22Rv1 (cell line): ENCODE data around the gene NEDD4L.

Experiments used
- H3K27ac ChIP-seq: fragments of 450-650 bp; 2 replicates; pipeline ENCODE4 v1.5.1; 2017
- ZFX ChIP-seq: fragments of 450-650 bp; IDR thresholded peaks from 2 replicates; pipeline ENCODE4 v1.6.1; 2017; ENCODE audit warnings: antibody characterized with exemption, borderline replicate concordance
- TF ChIP-seq, protein P1 (sequence below): fragments of 450-650 bp; IDR thresholded peaks from 2 replicates; pipeline ENCODE4 v1.5.1; 2017; ENCODE audit warnings: mild to moderate bottlenecking

Gene NEDD4L

GRCh38 chr18:58005885-58006523 lies 38.0 kb upstream of the NEDD4L start:
- H3K27ac ChIP-seq, result no peak overlapping the region
- no peak for TF ChIP-seq ZFX
- TF ChIP-seq, protein P1, sequence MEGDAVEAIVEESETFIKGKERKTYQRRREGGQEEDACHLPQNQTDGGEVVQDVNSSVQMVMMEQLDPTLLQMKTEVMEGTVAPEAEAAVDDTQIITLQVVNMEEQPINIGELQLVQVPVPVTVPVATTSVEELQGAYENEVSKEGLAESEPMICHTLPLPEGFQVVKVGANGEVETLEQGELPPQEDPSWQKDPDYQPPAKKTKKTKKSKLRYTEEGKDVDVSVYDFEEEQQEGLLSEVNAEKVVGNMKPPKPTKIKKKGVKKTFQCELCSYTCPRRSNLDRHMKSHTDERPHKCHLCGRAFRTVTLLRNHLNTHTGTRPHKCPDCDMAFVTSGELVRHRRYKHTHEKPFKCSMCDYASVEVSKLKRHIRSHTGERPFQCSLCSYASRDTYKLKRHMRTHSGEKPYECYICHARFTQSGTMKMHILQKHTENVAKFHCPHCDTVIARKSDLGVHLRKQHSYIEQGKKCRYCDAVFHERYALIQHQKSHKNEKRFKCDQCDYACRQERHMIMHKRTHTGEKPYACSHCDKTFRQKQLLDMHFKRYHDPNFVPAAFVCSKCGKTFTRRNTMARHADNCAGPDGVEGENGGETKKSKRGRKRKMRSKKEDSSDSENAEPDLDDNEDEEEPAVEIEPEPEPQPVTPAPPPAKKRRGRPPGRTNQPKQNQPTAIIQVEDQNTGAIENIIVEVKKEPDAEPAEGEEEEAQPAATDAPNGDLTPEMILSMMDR, result no peak

GRCh38 chr18:58009166-58009565 lies 34.9 kb upstream of the NEDD4L start:
- TF ChIP-seq, protein P1, result no peak
- no peak overlapping the region for H3K27ac ChIP-seq

DNA sequence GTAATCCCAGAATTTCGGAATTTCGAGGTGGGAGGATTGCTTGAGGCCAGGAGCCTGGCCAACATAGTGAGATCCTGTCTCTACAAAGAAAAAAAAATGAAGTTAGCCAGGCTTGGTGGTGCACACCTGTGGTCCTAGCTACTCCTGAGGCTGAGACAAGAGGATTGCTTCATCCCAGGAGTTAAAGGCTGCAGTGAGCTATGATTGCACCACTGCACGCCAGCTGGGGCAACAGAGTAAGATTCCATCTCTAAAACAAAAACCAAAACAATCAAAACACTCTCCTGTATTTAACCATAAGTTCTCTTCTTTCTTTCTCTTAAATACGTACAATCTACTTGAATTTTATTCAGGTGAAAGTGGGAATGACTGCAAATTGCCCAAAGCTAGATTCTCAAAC lies 33.8 kb upstream of the NEDD4L start:
- no peak for TF ChIP-seq ZFX
- TF ChIP-seq, protein P1, result no peak
- no peak overlapping the region for H3K27ac ChIP-seq

DNA sequence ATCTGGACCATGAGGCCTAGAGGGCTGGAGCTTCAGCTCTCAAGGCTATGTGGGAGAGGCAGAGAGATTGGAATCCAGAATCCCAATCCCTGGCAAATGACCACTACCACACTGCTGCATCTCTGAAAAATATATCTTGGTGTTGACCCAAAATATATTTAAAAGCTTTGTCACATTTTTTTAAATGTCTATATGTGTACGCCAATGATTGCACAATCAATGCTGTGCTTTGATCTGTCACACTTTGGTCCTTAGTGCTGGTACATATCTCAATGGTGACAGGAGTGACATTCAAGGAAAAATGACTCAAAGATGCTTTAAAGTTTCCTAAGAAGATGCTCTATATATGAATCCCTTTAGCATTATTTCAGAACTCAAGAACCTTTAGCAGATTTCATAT lies 31.7 kb upstream of the NEDD4L start:
- no peak overlapping the region for H3K27ac ChIP-seq
- TF ChIP-seq, protein P1, result no peak
- no peak for TF ChIP-seq ZFX

DNA sequence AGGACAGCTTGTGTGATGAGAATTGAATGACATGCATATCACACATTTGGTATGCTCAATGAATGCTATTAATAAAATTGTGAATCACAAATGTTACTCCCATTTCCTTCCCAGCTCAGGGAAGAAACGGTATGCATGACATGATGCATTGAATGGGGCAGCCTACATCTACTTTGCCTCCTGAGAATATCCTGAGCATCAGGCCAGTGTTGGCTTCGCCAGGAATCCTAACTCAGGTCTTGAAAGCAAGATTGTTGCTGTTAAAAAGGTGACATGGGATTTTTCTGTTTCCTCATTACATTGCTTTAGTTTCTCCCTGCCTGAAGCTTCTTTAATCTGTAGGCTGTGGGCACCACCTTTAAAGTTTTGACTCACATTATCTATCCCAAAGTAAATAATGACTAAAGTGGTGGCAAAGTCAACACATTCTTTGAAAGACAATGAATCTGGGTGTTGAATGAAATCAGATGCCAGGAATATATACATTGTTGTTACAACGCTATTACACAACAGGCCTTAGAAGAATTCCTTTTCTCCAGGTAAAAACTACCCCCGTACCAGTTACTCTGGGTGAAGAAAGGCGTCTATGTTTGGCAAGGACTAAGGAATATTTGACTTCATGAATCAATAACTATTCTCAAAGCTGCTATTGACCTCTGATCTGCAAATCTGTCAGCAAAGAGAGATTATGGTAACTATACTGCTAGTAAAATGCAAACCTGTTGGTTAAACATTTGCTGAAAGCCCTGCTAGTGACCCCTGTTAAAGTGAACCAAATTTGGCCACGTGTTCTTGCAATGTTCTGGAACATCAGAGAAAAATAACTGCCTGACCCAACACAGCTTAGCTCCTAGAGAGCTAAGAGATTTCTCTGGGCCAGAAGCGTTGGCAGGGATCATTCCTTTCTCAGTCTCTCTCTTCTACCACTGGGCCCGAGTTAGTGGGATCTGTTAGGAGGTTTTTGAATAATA lies 30.5 kb upstream of the NEDD4L start:
- no peak overlapping the region for H3K27ac ChIP-seq
- TF ChIP-seq, protein P1, result no peak
- no peak for TF ChIP-seq ZFX

DNA sequence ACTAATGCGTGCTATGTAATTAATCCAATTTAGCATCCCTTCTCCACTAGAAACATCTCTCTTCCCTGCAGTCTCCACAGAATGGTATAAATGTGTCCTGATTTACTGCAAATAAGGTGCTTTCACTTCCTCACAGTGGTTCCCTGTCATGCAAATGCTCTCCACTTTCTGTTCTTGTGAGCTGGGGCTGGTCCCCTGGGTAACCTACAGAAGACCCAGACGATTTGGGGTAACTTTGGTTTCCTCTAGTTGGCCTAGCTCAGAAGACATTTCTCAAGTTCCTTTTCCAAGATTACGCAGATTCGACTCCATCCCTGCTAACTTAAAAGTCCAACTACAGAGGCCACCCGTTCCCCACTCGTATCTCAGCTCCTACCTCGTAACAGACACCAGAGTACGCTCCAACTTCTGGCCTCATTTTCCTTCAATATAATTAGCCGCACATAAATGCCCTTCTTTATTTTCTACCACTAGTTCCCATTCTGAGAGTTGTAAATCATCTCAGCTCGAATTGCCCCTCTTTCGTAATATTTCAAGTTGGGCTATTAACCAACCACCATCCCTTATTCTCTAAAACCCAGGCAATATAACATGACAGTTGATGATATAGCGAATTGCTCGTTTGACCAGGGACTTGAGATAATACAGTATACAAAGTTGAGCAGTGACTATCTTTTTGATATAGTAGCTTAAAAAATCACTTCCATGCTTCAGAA lies 28.8 kb upstream of the NEDD4L start:
- H3K27ac ChIP-seq, result no peak overlapping the region
- TF ChIP-seq ZFX, result no peak
- TF ChIP-seq, protein P1, result no peak
